ENCODE results near the gene PCGF6.
A peak's percentile ranks its signal among the peaks of the same experiment; 100 is the strongest.
"Not testable (repeated sequence)": the region's sequence is repeated elsewhere in the genome, so short reads cannot be mapped to it uniquely, and the experiment has no call there.

The PCGF6 gene

GRCh38 chr10:103374263-103374662, 23.3 kb upstream of the PCGF6 start:
- TF ChIP-seq ZFX (IDR thresholded peaks at IDR 0.05), result no peak
- TF ChIP-seq CTCF (conservative IDR thresholded peaks at IDR 0.05), result no peak

GRCh38 chr10:103373544-103373943, 22.6 kb upstream of the PCGF6 start:
- TF ChIP-seq ZFX (IDR thresholded peaks at IDR 0.05), result no peak
- TF ChIP-seq CTCF (conservative IDR thresholded peaks at IDR 0.05), result no peak

More at GRCh38 chr10:103374263-103374662, 23.3 kb upstream of the PCGF6 start:
- H3K27ac ChIP-seq, result no peak overlapping the region

GRCh38 chr10:103367782-103368518, 17.0 kb upstream of the PCGF6 start, which contains the start of gene TAF5:
Gene TAF5, plus strand, starts transcription at chr10:103367976. Its CDS starts 14 bp downstream, at chr10:103367990.
- no peak for TF ChIP-seq CTCF (conservative IDR thresholded peaks at IDR 0.05)
- TF ChIP-seq ZFX (IDR thresholded peaks at IDR 0.05), result peak; percentile 71; the same call in 1 of the 2 replicates

More at GRCh38 chr10:103373544-103373943, 22.6 kb upstream of the PCGF6 start:
- no peak overlapping the region for H3K27ac ChIP-seq

DNA sequence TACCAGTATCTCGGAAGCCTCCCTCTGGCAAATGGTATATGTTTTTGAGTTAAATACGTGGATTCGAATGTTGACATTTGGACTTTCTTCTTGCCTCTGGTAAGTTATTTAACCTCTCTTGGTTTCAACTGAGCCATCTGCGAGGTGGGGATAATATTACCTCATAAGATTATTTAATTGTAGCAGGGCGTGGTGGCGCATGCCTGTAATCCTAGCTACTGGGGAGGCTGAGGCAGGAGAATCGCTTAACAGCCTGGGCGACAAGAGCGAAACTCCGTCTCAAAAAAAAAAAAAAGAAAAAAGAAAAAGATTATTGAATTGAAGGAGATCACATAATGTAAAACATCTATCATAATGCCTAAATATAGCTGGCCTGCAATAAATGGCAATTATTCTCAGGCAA, 16.4 kb upstream of the PCGF6 start:
- TF ChIP-seq CTCF (conservative IDR thresholded peaks at IDR 0.05), result no peak
- H3K27ac ChIP-seq, result peak overlapping the region; percentile 94

More at GRCh38 chr10:103367782-103368518, 17.0 kb upstream of the PCGF6 start, which contains the start of gene TAF5:
- H3K27ac ChIP-seq, result peak within 1 kb of the TSS; percentile 94

- not testable (repeated sequence) for H3K27ac ChIP-seq
These were observed 9.9 kb upstream of the PCGF6 start for GRCh38 chr10:103360791-103361190.

DNA sequence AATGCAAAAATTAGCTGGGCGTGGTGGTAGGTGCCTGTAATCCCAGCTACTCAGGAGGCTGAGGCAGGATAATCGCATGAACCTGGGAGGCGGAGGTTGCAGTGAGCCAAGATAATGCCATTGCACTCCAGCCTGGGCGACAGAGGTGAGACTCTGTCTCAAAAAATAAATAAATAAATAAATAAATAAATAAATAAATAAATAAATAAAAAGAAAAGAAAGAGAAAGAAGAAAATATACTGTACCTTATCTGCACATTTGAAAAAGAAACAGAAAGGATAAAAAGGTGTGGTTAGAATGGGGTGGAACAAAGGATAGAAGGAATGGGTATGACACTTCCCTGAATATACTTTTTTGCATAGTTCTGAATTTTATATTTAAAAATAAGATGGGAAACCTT, 8.6 kb upstream of the PCGF6 start:
- H3K27ac ChIP-seq, result not testable (repeated sequence)

GRCh38 chr10:103355906-103356599, 5.1 kb upstream of the PCGF6 start:
- TF ChIP-seq CTCF (conservative IDR thresholded peaks at IDR 0.05) (no peak), ZFX (IDR thresholded peaks at IDR 0.05) (no peak)
- no peak overlapping the region for H3K27ac ChIP-seq

GRCh38 chr10:103354567-103354966, 3.6 kb upstream of the PCGF6 start:
- not testable (repeated sequence) for H3K27ac ChIP-seq

DNA sequence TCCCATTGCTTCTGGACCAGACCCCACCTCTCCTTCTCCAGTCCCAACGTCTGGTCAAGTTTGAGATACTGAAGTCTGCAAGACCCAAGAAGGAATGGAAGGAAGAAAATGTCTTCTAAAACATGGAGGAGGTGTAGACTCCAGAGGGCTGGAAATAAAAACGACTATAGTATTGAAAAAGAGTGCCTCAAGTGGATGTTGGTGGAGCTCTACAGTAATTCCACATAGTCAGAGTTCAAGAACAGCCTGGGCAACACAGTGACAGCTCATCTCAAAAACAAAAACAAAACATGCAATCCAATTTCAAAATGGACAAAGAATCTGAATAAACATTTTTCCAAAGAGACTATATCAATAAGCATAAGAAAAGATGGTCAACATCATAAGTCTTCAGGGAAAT, 2.3 kb upstream of the PCGF6 start:
- TF ChIP-seq CTCF (conservative IDR thresholded peaks at IDR 0.05) (no peak; the same call in 1 of the 2 replicates), ZFX (IDR thresholded peaks at IDR 0.05) (no peak)
- no peak overlapping the region for H3K27ac ChIP-seq

All from C4-2B (cell line).